Sigmoid colon (tissue), 7 donors: ENCODE results near the gene CYP26A1. TPM values are rescaled to one million over a fixed set of nuclear protein-coding genes. Genes with fewer than 3 reads are reported as not detected.
A peak's percentile ranks its signal among the peaks of the same experiment; 100 is the strongest.

Source experiments
- DNase-seq: peaks from one replicate; pipeline ENCODE4 v3.0.0-alpha.2; 2019
- H3K27ac ChIP-seq, 4 donors: fragments of 200-600 bp; sonication (generic); one replicate each; pipeline ENCODE4 v1.5.1; 2016 to 2019; ENCODE audit warnings: mild to moderate bottlenecking in 1 of 4
- H3K27me3 ChIP-seq, 3 donors: fragments of 200-600 bp; sonication (generic); one replicate each; pipeline ENCODE4 v1.5.1; 2019; ENCODE audit warnings: mild to moderate bottlenecking in 1 of 3
- H3K36me3 ChIP-seq, 4 donors: fragments of 200-600 bp; sonication (generic); one replicate each; pipeline ENCODE4 v1.5.1; 2016 to 2019
- H3K4me1 ChIP-seq, 4 donors: fragments of 200-600 bp; sonication (generic); one replicate each; pipeline ENCODE4 v1.5.1; 2017 to 2019
- H3K4me3 ChIP-seq, 4 donors: fragments of 200-600 bp; sonication (generic); one replicate each; pipeline ENCODE4 v1.5.1; 2017 to 2019; ENCODE audit warnings: mild to moderate bottlenecking in 2 of 4, moderate library complexity in 1 of 4
- H3K9me3 ChIP-seq, 4 donors: fragments of 200-600 bp in 3 of 4; sonication (generic) in 3 of 4; one replicate each; pipeline versions ENCODE4 v1.5.1 to v1.6.1; 2013 to 2019
- CTCF ChIP-seq, 4 experiments: fragments of 450-650 bp in 3 of 4; fragments of 200-600 bp in 1 of 4; IDR thresholded peaks; one replicate each; pipeline ENCODE4 v1.5.1; 2016 to 2019; ENCODE audit warnings: antibody characterized with exemption in 4 of 4, mild to moderate bottlenecking in 3 of 4, moderate library complexity in 2 of 4
- EP300 ChIP-seq, 4 donors: sonication (generic); formaldehyde crosslinking; IDR thresholded peaks; one replicate each; pipeline ENCODE4 v1.6.1; 2017; ENCODE audit warnings: antibody characterized with exemption in 4 of 4
- POLR2A ChIP-seq, 2 donors: fragments of 450-650 bp; IDR thresholded peaks; one replicate each; pipeline ENCODE4 v1.6.1; 2016; ENCODE audit warnings: antibody characterized with exemption in 2 of 2, mild to moderate bottlenecking in 2 of 2, moderate library complexity in 2 of 2
- POLR2AphosphoS5 ChIP-seq, 4 donors: sonication (generic); formaldehyde crosslinking; IDR thresholded peaks; one replicate each; pipeline ENCODE4 v1.6.1; 2017; ENCODE audit warnings: antibody characterized with exemption in 4 of 4
- WGBS, 2 donors: extraction: QIAGEN DNeasy Blood & Tissue Kit; methylation state at CpG; one replicate each; pipeline ENCODE4 v1.1.7; 2013; 5-methylcytosine and 5-hydroxymethylcytosine counted together
- intact Hi-C: fragments of 100-400 bp; cut with DNase I; formaldehyde crosslinking; loops from one replicate; pipeline ENCODE4 v1.15.1; 2023
- polyA plus RNA-seq, 3 donors: library from polyadenylated mRNA; stranded (reverse); fragments of 200-250 nt; gene quantifications; one replicate each; pipeline ENCODE4 v1.2.3, GENCODE V29; 2013
- total RNA-seq, 4 donors: library from RNA; depleted of rRNA; stranded (reverse); fragments of >200 nt; gene quantifications; one replicate each; pipeline ENCODE4 v1.1.0, GENCODE V29; 2016
- donor health status: healthy with polysubstance abuse.
- donor health status: Bipolar disorder and iron deficiency.
- donor health status: healthy.

CYP26A1 gene
- total and polyA plus RNA-seq, 7 donors: not detected

- intact Hi-C loops: no loop called here
- no peak overlapping the region for H3K27ac ChIP-seq
- H3K36me3 ChIP-seq: peaks cover 0 to 5% (median 0%) of the 10 kb centered on the region in 4 donors
- no peak for DNase-seq
- TF ChIP-seq POLR2A (IDR thresholded peaks at IDR 0.05) (no peak), CTCF (IDR thresholded peaks at IDR 0.05) (no peak), EP300 (IDR thresholded peaks at IDR 0.05) (no peak), POLR2AphosphoS5 (IDR thresholded peaks at IDR 0.05) (no peak)
- peaks cover 43 to 100% (median 80%) of the 10 kb centered on the region in 3 donors for H3K27me3 ChIP-seq
- WGBS, 2 donors: 12 to 15% methylated on average over 43 of the region's 43 CpGs
- H3K4me1 ChIP-seq: peaks cover 0 to 38% (median 26%) of the 10 kb centered on the region in 4 donors
- H3K4me3 ChIP-seq: peak overlapping the region in 2 of 4 donors; percentile 24 to 31
- no peaks in the 10 kb centered on the region for H3K9me3 ChIP-seq
Measured at GRCh38 chr10:93063144-93063976, 10.3 kb upstream of the CYP26A1 start.

- DNase-seq: no peak
- H3K36me3 ChIP-seq: no peaks in the 10 kb centered on the region
- no peak for TF ChIP-seq CTCF (IDR thresholded peaks at IDR 0.05)
- no peak for TF ChIP-seq POLR2A (IDR thresholded peaks at IDR 0.05)
- TF ChIP-seq EP300 (IDR thresholded peaks at IDR 0.05): no peak
- no peak for TF ChIP-seq POLR2AphosphoS5 (IDR thresholded peaks at IDR 0.05)
- no peak overlapping the region for H3K27ac ChIP-seq
- no peak overlapping the region for H3K4me3 ChIP-seq
- peaks cover 0 to 46% (median 31%) of the 10 kb centered on the region in 4 donors for H3K4me1 ChIP-seq
- peaks cover 44 to 100% (median 82%) of the 10 kb centered on the region in 3 donors for H3K27me3 ChIP-seq
- no peaks in the 10 kb centered on the region for H3K9me3 ChIP-seq
- intact Hi-C loops: no loop called here
- 71 to 73% methylated on average over 9 of the region's 9 CpGs for WGBS, 2 donors
Measured at GRCh38 chr10:93063977-93064660, 9.6 kb upstream of the CYP26A1 start.

- intact Hi-C loops: no loop called here
- H3K4me3 ChIP-seq: no peak overlapping the region
- DNase-seq: no peak
- no peak overlapping the region for H3K27ac ChIP-seq
- H3K4me1 ChIP-seq: peaks cover 0 to 46% (median 31%) of the 10 kb centered on the region in 4 donors
- peaks cover 43 to 100% (median 84%) of the 10 kb centered on the region in 3 donors for H3K27me3 ChIP-seq
- H3K9me3 ChIP-seq: no peaks in the 10 kb centered on the region
- no peak for TF ChIP-seq CTCF (IDR thresholded peaks at IDR 0.05)
- no peak for TF ChIP-seq POLR2AphosphoS5 (IDR thresholded peaks at IDR 0.05)
- TF ChIP-seq EP300 (IDR thresholded peaks at IDR 0.05): no peak
- no peak for TF ChIP-seq POLR2A (IDR thresholded peaks at IDR 0.05)
- no peaks in the 10 kb centered on the region for H3K36me3 ChIP-seq
- 72 to 80% methylated on average over 12 of the region's 12 CpGs for whole genome bisulfite sequencing, 2 donors
Measured at GRCh38 chr10:93064874-93065660, 8.6 kb upstream of the CYP26A1 start.

GRCh38 chr10:93065675-93066543 lies 7.8 kb upstream of the CYP26A1 start:
- no peak for TF ChIP-seq POLR2A (IDR thresholded peaks at IDR 0.05)
- no peak for TF ChIP-seq EP300 (IDR thresholded peaks at IDR 0.05)
- no peak for TF ChIP-seq CTCF (IDR thresholded peaks at IDR 0.05)
- TF ChIP-seq POLR2AphosphoS5 (IDR thresholded peaks at IDR 0.05): no peak
- intact Hi-C loops: no loop called here
- 5 to 9% methylated on average over 81 of the region's 81 CpGs for WGBS, 2 donors
- Histone ChIP-seq H3K4me1 (peaks cover 0 to 45% (median 31%) of the 10 kb centered on the region in 4 donors), H3K36me3 (no peaks in the 10 kb centered on the region), H3K27me3 (peaks cover 35 to 100% (median 82%) of the 10 kb centered on the region in 3 donors), H3K4me3 (peak overlapping the region in 1 of 4 donors; percentile 18), H3K9me3 (no peaks in the 10 kb centered on the region), H3K27ac (no peak overlapping the region)
- no peak for DNase-seq
